NCI-H2227 treated with DMSO at 0.1 percent for 48 hours (cell line): Measurements from ENCODE around the gene ZNF287.
A peak's percentile ranks its signal among the peaks of the same experiment; 100 is the strongest.

Source experiments
- DNase-seq: peaks from one replicate; lab custom pipeline; 2025; lab: John Stamatoyannopoulos, UW

The ZNF287 gene

GRCh38 chr17:16516594-16517051, 52.4 kb downstream of the ZNF287 start:
- DNase-seq = peak; percentile 56

DNA sequence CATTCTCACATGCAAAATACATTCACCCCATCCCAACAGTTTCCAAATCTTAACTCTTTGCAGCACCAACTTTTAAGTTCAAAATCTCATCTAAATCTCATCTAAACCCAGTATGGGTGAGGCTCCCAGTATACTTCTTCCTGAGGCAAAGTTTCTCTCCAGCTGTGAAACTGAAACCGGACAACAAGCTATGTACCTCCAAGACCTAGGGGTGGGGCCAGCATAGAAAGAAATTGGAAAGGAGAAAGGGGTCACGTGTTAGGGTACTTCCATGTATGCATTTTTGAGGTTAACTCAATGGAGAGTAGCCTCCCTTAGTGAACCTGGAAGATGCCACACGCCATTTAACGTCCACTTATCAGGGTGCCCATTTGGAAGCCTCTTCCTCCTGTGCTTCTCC, 53.1 kb downstream of the ZNF287 start:
- DNase-seq = no peak

GRCh38 chr17:16513873-16514272, 55.1 kb downstream of the ZNF287 start:
- DNase-seq = no peak

GRCh38 chr17:16512011-16512410, 57.0 kb downstream of the ZNF287 start:
- peak; percentile 52 for DNase-seq

DNA sequence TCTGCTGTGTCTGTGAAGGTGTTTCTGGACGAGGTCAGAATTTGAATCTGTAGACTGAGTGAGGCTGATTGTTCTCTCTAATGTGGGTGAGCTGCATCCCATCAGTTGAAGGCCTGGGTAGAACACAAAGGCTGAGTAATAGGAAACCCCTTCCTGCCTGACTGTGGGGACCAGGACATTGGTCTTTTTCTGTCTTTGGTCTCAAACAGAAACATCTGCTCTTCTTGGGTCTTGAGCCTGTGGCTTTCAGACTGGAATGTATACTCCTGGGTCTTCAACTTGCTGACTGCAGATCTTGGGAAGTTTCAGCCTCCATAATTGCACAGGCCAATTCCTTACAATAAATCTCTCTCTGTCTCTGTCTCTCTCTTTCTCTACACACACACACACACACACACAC, 57.4 kb downstream of the ZNF287 start:
- no peak for DNase-seq

DNA sequence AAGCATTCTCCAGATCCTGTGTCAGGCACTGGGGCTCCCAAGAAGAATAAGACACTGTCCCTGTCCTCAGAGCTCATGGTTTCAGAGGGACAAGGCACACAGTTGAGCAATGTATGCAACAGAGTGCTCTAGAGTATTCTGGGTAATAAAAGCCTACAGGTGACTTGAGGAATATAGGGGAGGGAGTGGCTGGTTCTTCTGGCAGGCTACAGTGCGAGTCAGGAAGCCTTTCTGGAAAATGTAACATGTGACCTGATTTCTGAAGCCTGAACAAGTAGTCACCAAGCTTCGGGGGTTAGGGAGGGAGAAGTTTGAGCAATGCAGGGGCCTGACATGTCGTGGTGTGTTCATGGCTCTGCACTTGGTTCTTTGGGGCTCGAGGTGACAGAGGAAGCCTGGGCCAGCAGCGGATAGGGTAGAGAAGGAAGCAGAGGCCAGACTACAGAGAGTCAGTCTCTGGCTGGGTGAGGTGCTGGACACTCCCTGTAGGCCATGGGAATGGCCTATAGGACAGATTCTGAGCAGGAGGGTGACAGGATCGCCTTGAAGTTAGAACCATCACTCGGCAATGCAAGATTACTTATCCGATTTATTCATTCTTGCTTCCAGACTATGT, 61.0 kb downstream of the ZNF287 start:
- DNase-seq = no peak

GRCh38 chr17:16506188-16506587, 62.8 kb downstream of the ZNF287 start:
- DNase-seq = no peak

DNA sequence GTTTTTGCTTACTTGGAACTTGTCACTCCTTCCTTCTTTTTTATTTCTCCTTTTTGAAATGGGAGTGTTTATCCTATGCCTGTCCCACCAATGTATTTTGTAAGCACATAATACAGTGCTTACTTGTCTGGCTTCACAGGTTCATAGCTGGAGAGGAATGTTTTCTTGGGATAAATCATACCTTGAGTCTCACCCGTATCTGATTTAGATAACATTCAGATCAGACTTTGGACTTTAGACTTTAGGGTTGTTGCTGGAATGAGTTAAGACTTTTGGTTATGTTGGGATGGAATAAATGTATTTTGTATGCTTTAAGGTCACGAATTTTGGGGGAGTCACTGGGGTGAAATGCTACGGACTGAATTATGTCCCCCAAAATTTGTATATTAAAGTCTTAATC, 64.0 kb downstream of the ZNF287 start:
- no peak for DNase-seq
